Lung (tissue), 12 donors: ENCODE data around the gene ZNHIT3. TPM values are rescaled to one million over a fixed set of nuclear protein-coding genes. Genes with fewer than 3 reads are reported as not detected.

Experiments
- ATAC-seq: fragments of 200-7000 bp; cut with Tn5 transposase; one replicate; pipeline ENCODE4 v1.9.1; 2020; ENCODE audit warnings: moderate number of reproducible peaks; ENCODE audit not compliant: insufficient read depth, low FRiP score
- DNase-seq, 3 donors: peaks; one replicate each; pipeline ENCODE4 v3.0.0-alpha.2; 2013 to 2017
- H3K27ac ChIP-seq, 2 donors: one replicate each; pipeline ENCODE4 v1.5.1; 2013; ENCODE audit warnings: mild to moderate bottlenecking in 2 of 2, moderate library complexity in 2 of 2, control low read depth in 1 of 2, inconsistent platforms in 1 of 2, low read depth in 1 of 2, low read length in 1 of 2
- H3K27me3 ChIP-seq, 3 donors: one replicate each; pipeline ENCODE4 v1.5.1; 2013; ENCODE audit warnings: low read length in 2 of 3; ENCODE audit not compliant: control insufficient read depth in 3 of 3, insufficient read depth in 3 of 3
- H3K36me3 ChIP-seq, 4 donors: one replicate each; pipeline ENCODE4 v1.5.1; 2013; ENCODE audit warnings: low read length in 4 of 4, mild to moderate bottlenecking in 1 of 4, moderate library complexity in 1 of 4; ENCODE audit not compliant: control insufficient read depth in 4 of 4, insufficient read depth in 4 of 4
- H3K4me1 ChIP-seq, 5 donors: one replicate each; pipeline ENCODE4 v1.5.1; 2013; ENCODE audit warnings: low read length in 5 of 5, mild to moderate bottlenecking in 2 of 5, moderate library complexity in 1 of 5; ENCODE audit not compliant: control insufficient read depth in 5 of 5, insufficient read depth in 5 of 5
- H3K4me3 ChIP-seq: one replicate; pipeline ENCODE4 v1.5.1; 2013; ENCODE audit warnings: mild to moderate bottlenecking, control low read depth, moderate library complexity
- H3K9ac ChIP-seq, 2 donors: one replicate each; pipeline ENCODE4 v1.5.1; 2013; ENCODE audit warnings: low read length in 2 of 2, control low read depth in 1 of 2; ENCODE audit not compliant: insufficient read depth in 1 of 2
- H3K9me3 ChIP-seq, 4 donors: one replicate each; pipeline ENCODE4 v1.5.1; 2013; ENCODE audit warnings: low read length in 3 of 4, mild to moderate bottlenecking in 1 of 4, moderate library complexity in 1 of 4; ENCODE audit not compliant: control insufficient read depth in 4 of 4, insufficient read depth in 3 of 4
- WGBS, 2 donors: extraction: QIAGEN DNeasy Blood & Tissue Kit; methylation state at CpG; one replicate each; pipeline ENCODE4 v1.1.7; 2013; 5-methylcytosine and 5-hydroxymethylcytosine counted together
- polyA plus RNA-seq, 2 donors: library from polyadenylated mRNA; stranded (reverse); fragments of 200-250 nt; gene quantifications; one replicate each; pipeline ENCODE4 v1.2.1, GENCODE V29; 2013
- total RNA-seq, 2 donors: library from RNA; depleted of rRNA in 1 of 2; stranded (reverse); fragments of >200 nt in 1 of 2; gene quantifications; one replicate each; pipeline ENCODE4 v1.2.1, GENCODE V29; 2014 to 2021
- TF ChIP-seq, protein P1 (sequence below): IDR thresholded peaks from 2 replicates; pipeline ENCODE4 v1.5.1; 2012; ENCODE audit warnings: mild to moderate bottlenecking; ENCODE audit errors: control extremely low read depth, extremely low read depth
- donor health status: control.
- donor health status: control.
- donor health status: Bipolar disorder and iron deficiency.
- donor health status: healthy.
- donor health status: DM: yes; HTN: yes; CAD: no.

Gene ZNHIT3
- total and polyA plus RNA-seq, 4 donors = 23.0 to 35.2 (median 33.6) TPM

DNA sequence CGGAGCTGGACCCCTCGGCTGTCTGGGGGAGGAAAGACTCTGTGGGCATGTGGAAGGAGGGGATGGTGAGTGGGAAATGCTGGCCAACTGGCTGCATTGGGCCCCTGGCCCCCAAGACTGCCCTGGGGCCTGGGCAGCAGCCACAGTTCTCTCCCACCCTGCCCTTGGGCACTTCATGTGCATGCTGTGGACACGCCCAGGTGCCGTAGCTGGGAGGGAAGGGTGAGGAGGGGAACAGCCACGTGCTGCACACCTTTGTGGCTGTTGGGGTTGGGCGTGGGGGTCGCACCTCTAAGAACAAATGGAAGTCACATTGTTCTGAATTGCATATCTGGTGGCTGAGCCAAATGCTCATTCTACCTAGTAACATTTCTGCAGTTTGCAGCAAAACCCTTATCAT lies 11.9 kb upstream of the ZNHIT3 start:
- H3K27me3 ChIP-seq = peaks cover 2 to 21% (median 3%) of the 10 kb centered on the region in 3 donors
- H3K4me1 ChIP-seq = no peaks in the 10 kb centered on the region
- no peak overlapping the region for H3K9ac ChIP-seq
- ATAC-seq = no peak
- peaks cover 0 to 2% (median 0%) of the 10 kb centered on the region in 4 donors for H3K9me3 ChIP-seq
- DNase-seq = no peak
- TF ChIP-seq, protein P1, sequence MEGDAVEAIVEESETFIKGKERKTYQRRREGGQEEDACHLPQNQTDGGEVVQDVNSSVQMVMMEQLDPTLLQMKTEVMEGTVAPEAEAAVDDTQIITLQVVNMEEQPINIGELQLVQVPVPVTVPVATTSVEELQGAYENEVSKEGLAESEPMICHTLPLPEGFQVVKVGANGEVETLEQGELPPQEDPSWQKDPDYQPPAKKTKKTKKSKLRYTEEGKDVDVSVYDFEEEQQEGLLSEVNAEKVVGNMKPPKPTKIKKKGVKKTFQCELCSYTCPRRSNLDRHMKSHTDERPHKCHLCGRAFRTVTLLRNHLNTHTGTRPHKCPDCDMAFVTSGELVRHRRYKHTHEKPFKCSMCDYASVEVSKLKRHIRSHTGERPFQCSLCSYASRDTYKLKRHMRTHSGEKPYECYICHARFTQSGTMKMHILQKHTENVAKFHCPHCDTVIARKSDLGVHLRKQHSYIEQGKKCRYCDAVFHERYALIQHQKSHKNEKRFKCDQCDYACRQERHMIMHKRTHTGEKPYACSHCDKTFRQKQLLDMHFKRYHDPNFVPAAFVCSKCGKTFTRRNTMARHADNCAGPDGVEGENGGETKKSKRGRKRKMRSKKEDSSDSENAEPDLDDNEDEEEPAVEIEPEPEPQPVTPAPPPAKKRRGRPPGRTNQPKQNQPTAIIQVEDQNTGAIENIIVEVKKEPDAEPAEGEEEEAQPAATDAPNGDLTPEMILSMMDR = no peak
- H3K4me3 ChIP-seq = no peak overlapping the region
- no peaks in the 10 kb centered on the region for H3K36me3 ChIP-seq
- no peak overlapping the region for H3K27ac ChIP-seq
- WGBS, 2 donors = 58 to 66% methylated on average over 7 of the region's 7 CpGs

DNA sequence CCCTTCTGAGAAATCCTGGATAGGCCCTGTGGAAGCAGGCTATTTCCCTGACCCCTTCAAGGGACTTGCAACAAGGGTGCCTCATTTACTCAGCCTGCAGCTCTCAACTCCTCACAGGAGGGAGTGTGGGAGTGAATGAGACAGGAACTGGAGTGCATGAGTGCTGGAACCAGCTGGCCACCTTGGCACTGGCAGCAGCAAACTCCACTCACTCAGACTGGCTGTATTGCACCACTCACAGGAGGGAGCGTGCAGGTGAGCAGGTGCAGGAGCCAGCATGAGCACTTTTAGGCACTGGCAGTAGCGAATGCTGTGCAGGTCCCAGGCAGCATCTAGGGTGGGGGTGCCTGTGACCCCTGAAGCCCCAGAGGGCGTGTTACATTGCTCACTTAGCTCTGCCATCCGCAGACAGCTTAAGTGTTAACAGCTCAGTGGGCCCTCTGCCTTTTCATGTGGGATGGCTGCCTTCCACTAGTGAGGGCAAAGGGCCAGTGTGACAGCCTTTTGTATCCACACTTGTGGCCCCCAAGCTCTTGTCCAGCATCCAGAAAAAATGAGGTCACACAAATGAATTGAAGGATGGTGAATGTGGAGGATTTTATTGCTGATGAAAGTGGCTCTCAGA lies 11.0 kb upstream of the ZNHIT3 start:
- Histone ChIP-seq H3K4me1 (no peaks in the 10 kb centered on the region), H3K36me3 (no peaks in the 10 kb centered on the region), H3K9me3 (peaks cover 0 to 2% (median 0%) of the 10 kb centered on the region in 4 donors), H3K27me3 (peaks cover 2 to 28% (median 3%) of the 10 kb centered on the region in 3 donors), H3K9ac (no peak overlapping the region), H3K27ac (no peak overlapping the region), H3K4me3 (no peak overlapping the region)
- 60 to 91% methylated on average over 4 of the region's 4 CpGs for WGBS, 2 donors
- TF ChIP-seq, protein P1 = no peak
- ATAC-seq (no peak), DNase-seq (no peak)

DNA sequence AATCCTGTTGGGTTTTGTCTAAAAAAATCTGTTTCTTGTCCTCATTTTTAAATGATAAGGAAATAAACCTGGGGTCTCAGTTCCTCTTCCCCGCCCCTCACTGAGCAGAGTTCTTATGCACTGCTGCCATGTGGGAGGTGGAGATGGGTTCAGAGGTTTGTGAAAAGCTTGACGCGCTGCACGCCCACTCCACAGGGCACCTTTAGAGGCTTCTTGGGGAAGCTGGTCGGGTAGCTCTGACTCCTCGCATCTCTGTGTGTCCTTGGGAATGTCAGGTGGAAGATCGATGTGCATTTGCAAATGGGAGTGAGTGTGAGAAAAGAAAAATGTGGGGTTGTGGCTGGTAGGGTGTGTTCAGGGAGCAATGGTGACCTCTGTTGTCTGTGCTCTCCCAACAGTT lies 4.7 kb upstream of the ZNHIT3 start:
- ATAC-seq = no peak
- Histone ChIP-seq H3K27ac (no peak overlapping the region), H3K9me3 (no peaks in the 10 kb centered on the region), H3K36me3 (no peaks in the 10 kb centered on the region), H3K9ac (no peak overlapping the region), H3K4me1 (peaks cover 0 to 15% (median 4%) of the 10 kb centered on the region in 5 donors), H3K27me3 (peaks cover 6 to 32% (median 9%) of the 10 kb centered on the region in 3 donors), H3K4me3 (no peak overlapping the region)
- no peak for DNase-seq
- TF ChIP-seq, protein P1 = no peak
- WGBS, 2 donors = 75% methylated on average over 7 of the region's 7 CpGs
